AML-193 (cell line): ENCODE results near the gene ZNF335.
"Not testable (repeated sequence)": the region's sequence is repeated elsewhere in the genome, so short reads cannot be mapped to it uniquely, and the experiment has no call there.

Experiments
- DNase-seq, 2 experiments: peaks; one replicate each; lab custom pipeline; 2025; lab: John Stamatoyannopoulos, UW

Gene ZNF335

GRCh38 chr20:45909817-45910669, 62.0 kb downstream of the ZNF335 start:
- DNase-seq = no peak

GRCh38 chr20:45909336-45909808, 62.6 kb downstream of the ZNF335 start:
- no peak for DNase-seq

GRCh38 chr20:45908084-45908483, 63.9 kb downstream of the ZNF335 start:
- DNase-seq = no peak

GRCh38 chr20:45907219-45907948, 64.6 kb downstream of the ZNF335 start:
- no peak for DNase-seq

GRCh38 chr20:45905505-45906079, 66.4 kb downstream of the ZNF335 start:
- no peak for DNase-seq

- DNase-seq = no peak
Measured at GRCh38 chr20:45904583-45905504, 67.2 kb downstream of the ZNF335 start.

- DNase-seq = no peak
Measured at GRCh38 chr20:45902199-45902701, 69.8 kb downstream of the ZNF335 start.

GRCh38 chr20:45901332-45901731, 70.7 kb downstream of the ZNF335 start:
- not testable (repeated sequence) for DNase-seq

GRCh38 chr20:45899046-45899835, 72.8 kb downstream of the ZNF335 start:
- no peak for DNase-seq
